DOHH2 (cell line): ENCODE results near the gene CUTA.

Experiments
- H3F3A ChIP-seq: fragments of 200-600 bp; sonication (generic), shearing (Covaris generic); 2 replicates; pipeline ENCODE4 v1.6.0; 2016; ENCODE audit warnings: antibody characterized with exemption, mild to moderate bottlenecking; ENCODE audit not compliant: control insufficient read depth, insufficient read depth
- H3K27ac ChIP-seq: fragments of 200-600 bp; sonication (generic); 2 replicates; pipeline ENCODE4 v1.5.1; 2014; ENCODE audit warnings: low read depth, mild to moderate bottlenecking, low read length, moderate library complexity
- H3K27me3 ChIP-seq: fragments of 200-600 bp; sonication (generic); 2 replicates; pipeline ENCODE4 v1.6.1; 2014; ENCODE audit warnings: mild to moderate bottlenecking, low read length, mixed read lengths; ENCODE audit not compliant: control insufficient read depth
- H3K36me3 ChIP-seq: fragments of 200-600 bp; sonication (generic); 2 replicates; pipeline ENCODE4 v1.6.1; 2014; ENCODE audit warnings: mild to moderate bottlenecking, low read length, moderate library complexity, mixed read lengths; ENCODE audit not compliant: control insufficient read depth
- H3K4me1 ChIP-seq: fragments of 200-600 bp; sonication (generic); 2 replicates; pipeline ENCODE4 v1.6.1; 2014; ENCODE audit warnings: mild to moderate bottlenecking, low read length, mixed read lengths; ENCODE audit not compliant: control insufficient read depth
- H3K4me2 ChIP-seq: fragments of 200-600 bp; sonication (generic); 2 replicates; pipeline ENCODE4 v1.6.0; 2014; ENCODE audit warnings: mild to moderate bottlenecking, low read length, moderate library complexity
- H3K4me3 ChIP-seq: fragments of 200-600 bp; sonication (generic); 2 replicates; pipeline ENCODE4 v1.5.1; 2014; ENCODE audit warnings: mild to moderate bottlenecking, low read length, mixed read lengths
- H3K79me2 ChIP-seq: fragments of 200-600 bp; sonication (generic); 2 replicates; pipeline ENCODE4 v1.6.1; 2014; ENCODE audit warnings: mild to moderate bottlenecking, low read length, mixed read lengths; ENCODE audit not compliant: control insufficient read depth
- H3K9me2 ChIP-seq: fragments of 200-600 bp; sonication (generic); replicated peaks from 2 replicates; pipeline ENCODE4 v1.6.1; 2014; ENCODE audit warnings: mild to moderate bottlenecking, low read length, mixed read lengths; ENCODE audit not compliant: control insufficient read depth
- H3K9me3 ChIP-seq: fragments of 200-600 bp; sonication (generic); 2 replicates; pipeline ENCODE4 v1.6.1; 2014; ENCODE audit warnings: antibody characterized with exemption, low read length, mixed read lengths; ENCODE audit not compliant: control insufficient read depth, insufficient read depth
- H4K20me1 ChIP-seq: fragments of 200-600 bp; sonication (generic); 2 replicates; pipeline ENCODE4 v1.6.0; 2014; ENCODE audit warnings: low read depth, mild to moderate bottlenecking, antibody characterized with exemption, low read length, moderate library complexity; ENCODE audit not compliant: control insufficient read depth, insufficient read depth
- EZH2phosphoT487 ChIP-seq: fragments of 200-600 bp; sonication (generic); IDR thresholded peaks from 2 replicates; pipeline ENCODE4 v1.6.1; 2017; ENCODE audit warnings: borderline replicate concordance, mild to moderate bottlenecking, antibody characterized with exemption, low read length, moderate library complexity, mixed read lengths
- TF ChIP-seq, protein P1 (sequence below): fragments of 200-600 bp; sonication (generic); IDR thresholded peaks from one replicate; pipeline ENCODE4 v1.5.1; 2014; ENCODE audit warnings: antibody characterized with exemption, mild to moderate bottlenecking, low read depth, low read length; ENCODE audit not compliant: poor library complexity, severe bottlenecking

The CUTA gene

DNA sequence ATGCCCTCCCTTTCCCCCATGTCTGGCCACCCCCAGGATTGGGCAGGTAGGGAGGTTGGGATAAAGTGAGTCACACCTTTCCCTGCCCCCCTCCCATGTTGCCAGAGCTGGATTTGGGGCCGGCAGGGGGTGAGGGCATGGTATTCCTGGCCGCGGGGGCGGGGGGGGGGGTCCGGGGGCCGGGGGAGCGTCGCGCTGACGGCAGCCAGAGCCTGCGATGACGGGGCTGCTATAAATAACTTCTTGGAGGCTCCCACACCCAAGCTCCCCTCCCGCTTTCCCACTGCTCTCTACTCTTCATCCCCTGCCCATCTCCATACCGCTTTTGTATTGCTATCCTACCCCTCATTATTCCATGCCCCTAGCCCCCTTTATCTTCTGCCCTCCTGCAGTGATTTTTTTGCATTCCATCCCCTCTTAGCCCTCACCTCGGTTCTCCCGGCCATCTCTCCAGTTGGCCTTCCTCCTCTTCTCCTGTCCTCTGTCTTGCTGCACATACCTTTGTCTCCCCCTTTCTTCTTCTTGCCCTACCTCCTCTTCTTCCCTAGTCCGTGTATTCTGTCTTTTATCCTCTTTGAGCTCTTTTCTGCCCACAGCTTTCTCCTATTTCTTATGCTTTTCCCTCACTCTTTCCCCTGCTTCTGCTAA, 15.8 kb upstream of the CUTA start:
- H3K27ac ChIP-seq = no peak overlapping the region
- H3K4me3 ChIP-seq = no peak overlapping the region
- TF ChIP-seq EZH2phosphoT487 = no peak
- TF ChIP-seq, protein P1, sequence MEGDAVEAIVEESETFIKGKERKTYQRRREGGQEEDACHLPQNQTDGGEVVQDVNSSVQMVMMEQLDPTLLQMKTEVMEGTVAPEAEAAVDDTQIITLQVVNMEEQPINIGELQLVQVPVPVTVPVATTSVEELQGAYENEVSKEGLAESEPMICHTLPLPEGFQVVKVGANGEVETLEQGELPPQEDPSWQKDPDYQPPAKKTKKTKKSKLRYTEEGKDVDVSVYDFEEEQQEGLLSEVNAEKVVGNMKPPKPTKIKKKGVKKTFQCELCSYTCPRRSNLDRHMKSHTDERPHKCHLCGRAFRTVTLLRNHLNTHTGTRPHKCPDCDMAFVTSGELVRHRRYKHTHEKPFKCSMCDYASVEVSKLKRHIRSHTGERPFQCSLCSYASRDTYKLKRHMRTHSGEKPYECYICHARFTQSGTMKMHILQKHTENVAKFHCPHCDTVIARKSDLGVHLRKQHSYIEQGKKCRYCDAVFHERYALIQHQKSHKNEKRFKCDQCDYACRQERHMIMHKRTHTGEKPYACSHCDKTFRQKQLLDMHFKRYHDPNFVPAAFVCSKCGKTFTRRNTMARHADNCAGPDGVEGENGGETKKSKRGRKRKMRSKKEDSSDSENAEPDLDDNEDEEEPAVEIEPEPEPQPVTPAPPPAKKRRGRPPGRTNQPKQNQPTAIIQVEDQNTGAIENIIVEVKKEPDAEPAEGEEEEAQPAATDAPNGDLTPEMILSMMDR = no peak

DNA sequence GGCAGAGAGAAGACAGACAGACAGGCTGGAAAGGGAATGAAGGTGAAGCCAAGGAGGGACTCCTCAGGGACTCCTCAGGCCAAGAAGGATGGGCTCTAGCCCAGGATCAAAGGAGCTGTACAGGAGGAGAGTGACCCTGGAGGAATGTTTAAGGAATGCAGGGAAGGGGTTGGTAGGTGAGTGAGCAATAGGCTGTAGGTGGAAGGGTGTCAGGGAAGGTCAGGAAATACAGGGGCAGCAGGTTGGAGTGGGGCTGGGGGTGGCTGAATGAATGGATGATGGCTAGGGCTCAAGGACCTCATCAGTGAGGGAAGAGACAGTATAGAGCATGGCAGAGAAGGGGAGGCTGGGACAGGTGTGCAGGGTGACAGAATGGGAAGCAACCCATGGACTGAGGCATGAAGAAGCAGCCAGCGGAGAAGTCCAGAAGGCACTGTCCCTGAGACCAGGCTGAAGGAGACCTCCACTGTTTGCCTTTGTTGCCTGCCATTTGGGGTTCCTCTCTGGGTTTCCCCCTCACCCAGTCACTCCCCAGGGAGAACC, 15.2 kb upstream of the CUTA start:
- H3K27me3 ChIP-seq = no peaks in the 10 kb centered on the region
- H3K4me2 ChIP-seq = peak overlapping the region; percentile 97
- peaks cover 27% of the 10 kb centered on the region for H3K36me3 ChIP-seq
- peaks cover 25% of the 10 kb centered on the region for H3F3A ChIP-seq
- peak overlapping the region; percentile 81; the same call in 1 of the 2 replicates for H3K4me3 ChIP-seq
- TF ChIP-seq, protein P1 = no peak
- no peak for TF ChIP-seq EZH2phosphoT487
- H4K20me1 ChIP-seq = no peaks in the 10 kb centered on the region
- H3K79me2 ChIP-seq = peaks cover 43% of the 10 kb centered on the region
- H3K4me1 ChIP-seq = peaks cover 50% of the 10 kb centered on the region
- H3K9me3 ChIP-seq = no peaks in the 10 kb centered on the region
- no peak overlapping the region for H3K27ac ChIP-seq
- no peaks in the 10 kb centered on the region for H3K9me2 ChIP-seq

More for the DNA sequence above, 15.8 kb upstream of the CUTA start:
- Histone ChIP-seq H3K4me2 (no peak overlapping the region), H4K20me1 (no peaks in the 10 kb centered on the region), H3K79me2 (peaks cover 37% of the 10 kb centered on the region), H3K27me3 (no peaks in the 10 kb centered on the region), H3K9me3 (no peaks in the 10 kb centered on the region), H3K9me2 (no peaks in the 10 kb centered on the region), H3K4me1 (peaks cover 45% of the 10 kb centered on the region), H3K36me3 (peaks cover 33% of the 10 kb centered on the region), H3F3A (peaks cover 21% of the 10 kb centered on the region)

DNA sequence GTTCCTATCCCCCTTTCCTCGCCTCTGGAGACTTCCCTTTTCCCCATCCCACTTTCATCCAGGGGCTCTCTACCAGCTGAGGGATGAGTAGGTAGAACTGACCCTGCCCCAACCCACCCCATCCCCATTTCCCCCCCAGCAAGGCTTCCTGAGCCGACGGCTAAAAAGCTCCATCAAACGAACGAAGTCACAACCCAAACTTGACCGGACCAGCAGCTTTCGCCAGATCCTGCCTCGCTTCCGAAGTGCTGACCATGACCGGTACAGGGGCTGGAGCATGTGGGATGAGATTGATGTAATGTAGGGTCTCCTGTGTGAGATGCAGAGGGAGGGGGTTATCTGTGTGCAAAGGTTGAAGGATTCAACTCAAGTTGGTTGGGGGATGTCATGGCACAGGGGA, 14.6 kb upstream of the CUTA start:
- peaks cover 44% of the 10 kb centered on the region for H3K79me2 ChIP-seq
- no peaks in the 10 kb centered on the region for H4K20me1 ChIP-seq
- TF ChIP-seq, protein P1 = no peak
- no peak for TF ChIP-seq EZH2phosphoT487
- peak overlapping the region; percentile 81 for H3K4me3 ChIP-seq
- no peaks in the 10 kb centered on the region for H3K27me3 ChIP-seq
- H3K27ac ChIP-seq = peak overlapping the region; percentile 72
- H3K9me3 ChIP-seq = no peaks in the 10 kb centered on the region
- H3K36me3 ChIP-seq = peaks cover 26% of the 10 kb centered on the region
- peak overlapping the region; percentile 97 for H3K4me2 ChIP-seq
- peaks cover 25% of the 10 kb centered on the region for H3F3A ChIP-seq
- H3K4me1 ChIP-seq = peaks cover 50% of the 10 kb centered on the region
- no peaks in the 10 kb centered on the region for H3K9me2 ChIP-seq
